ENCODE results near the gene SCFD2. TPM values are rescaled to one million over a fixed set of nuclear protein-coding genes. Genes with fewer than 3 reads are reported as not detected.

Gene SCFD2
- total RNA-seq, 1 donor from 2014 or later: 11.9 TPM

DNA sequence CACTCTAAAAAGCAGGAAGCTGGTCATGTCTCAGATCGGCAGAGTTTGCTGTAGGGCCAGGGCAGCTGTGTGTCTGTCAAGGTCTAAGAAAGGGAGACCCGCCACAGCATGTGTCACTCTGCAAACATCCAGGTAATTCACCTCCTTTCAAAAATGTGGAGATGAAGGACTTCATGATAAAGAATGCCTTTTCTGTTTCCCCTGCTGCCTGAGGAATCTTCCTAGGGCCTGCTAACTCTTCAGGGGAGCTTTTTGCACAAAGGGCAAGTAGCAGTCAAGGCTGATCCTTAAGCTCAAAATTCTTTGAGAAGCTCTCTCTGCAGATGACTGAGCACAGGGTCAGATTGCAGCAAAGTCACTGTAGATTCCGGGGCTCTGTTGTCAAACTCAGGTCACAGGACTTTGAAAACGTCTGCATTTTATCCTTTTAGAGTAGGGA is 482.7 kb downstream of the SCFD2 start:
- Histone ChIP-seq H3K4me3 (ENCODE audit: insufficient read depth, low read depth, low read length) (no peak overlapping the region), H4K20me1 (ENCODE audit: insufficient read depth, low read length) (no peaks in the 10 kb centered on the region), H3K4me2 (ENCODE audit: low read length) (no peak overlapping the region), H3K27me3 (ENCODE audit: insufficient read depth, low read length) (no peaks in the 10 kb centered on the region), H3K79me2 (ENCODE audit: insufficient read depth, low read length) (no peaks in the 10 kb centered on the region), H3K27ac (ENCODE audit: low read depth, low read length) (no peak overlapping the region), H3K36me3 (ENCODE audit: insufficient read depth, low read length) (no peaks in the 10 kb centered on the region), H3K9ac (ENCODE audit: low read length) (no peak overlapping the region), H2AFZ (ENCODE audit: low read depth, low read length) (no peak overlapping the region), H3K4me1 (ENCODE audit: insufficient read depth, low read length) (no peaks in the 10 kb centered on the region), H3K9me3 (ENCODE audit: insufficient read depth, low read depth, low read length) (no peaks in the 10 kb centered on the region)
- TF ChIP-seq CTCF (IDR thresholded peaks at IDR 0.05; ENCODE audit: insufficient read depth, low read depth, low read length) (no peak), EZH2 (IDR thresholded peaks at IDR 0.05; ENCODE audit: insufficient read depth, low read length) (no peak)
- Mint-ChIP-seq H3K36me3 (ENCODE audit: low read depth, unreplicated experiment) (peaks cover 10% of the 10 kb centered on the region), H3K27ac (ENCODE audit: unreplicated experiment) (no peak overlapping the region), H3K27me3 (ENCODE audit: low read depth, unreplicated experiment) (peaks cover 3% of the 10 kb centered on the region), H3K4me3 (ENCODE audit: unreplicated experiment) (no peak overlapping the region), H3K4me1 (ENCODE audit: low read depth, unreplicated experiment) (peaks cover 2% of the 10 kb centered on the region), H3K9me3 (ENCODE audit: unreplicated experiment) (peaks cover 9% of the 10 kb centered on the region)
- no peak for DNase-seq (ENCODE audit: low read depth)
- no peak for FAIRE-seq

DNA sequence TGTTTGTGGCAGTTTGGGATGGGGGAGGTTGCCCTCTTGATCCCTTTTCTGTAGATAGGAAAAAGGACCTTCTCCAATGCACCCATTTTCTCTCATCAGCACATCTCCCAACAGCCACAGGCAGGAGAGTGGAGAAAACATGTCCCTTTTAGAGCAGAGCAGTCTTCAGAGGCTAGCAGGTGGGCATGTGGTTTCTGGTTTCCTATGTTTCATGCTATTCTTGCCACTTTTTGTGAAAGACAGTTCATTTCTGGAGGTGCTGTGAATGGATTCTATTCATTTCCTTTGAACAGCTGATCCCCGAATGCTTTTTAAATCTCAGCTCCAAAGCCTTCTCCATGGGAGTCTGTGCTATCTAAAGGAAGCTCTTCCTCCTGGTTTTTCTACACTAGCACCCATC is 484.9 kb downstream of the SCFD2 start:
- no peak overlapping the region for H3K4me3 Mint-ChIP-seq (ENCODE audit: unreplicated experiment)
- DNase-seq (ENCODE audit: low read depth) (no peak), FAIRE-seq (no peak)
- peaks cover 10% of the 10 kb centered on the region for H3K36me3 Mint-ChIP-seq (ENCODE audit: low read depth, unreplicated experiment)
- Histone ChIP-seq H3K36me3 (ENCODE audit: insufficient read depth, low read length) (no peaks in the 10 kb centered on the region), H3K9me3 (ENCODE audit: insufficient read depth, low read depth, low read length) (no peaks in the 10 kb centered on the region), H3K27ac (ENCODE audit: low read depth, low read length) (no peak overlapping the region), H3K79me2 (ENCODE audit: insufficient read depth, low read length) (no peaks in the 10 kb centered on the region), H3K4me2 (ENCODE audit: low read length) (no peak overlapping the region), H4K20me1 (ENCODE audit: insufficient read depth, low read length) (no peaks in the 10 kb centered on the region), H2AFZ (ENCODE audit: low read depth, low read length) (no peak overlapping the region), H3K9ac (ENCODE audit: low read length) (no peak overlapping the region), H3K4me3 (ENCODE audit: insufficient read depth, low read depth, low read length) (no peak overlapping the region), H3K4me1 (ENCODE audit: insufficient read depth, low read length) (no peaks in the 10 kb centered on the region), H3K27me3 (ENCODE audit: insufficient read depth, low read length) (no peaks in the 10 kb centered on the region)
- H3K9me3 Mint-ChIP-seq (ENCODE audit: unreplicated experiment): peaks cover 9% of the 10 kb centered on the region
- H3K4me1 Mint-ChIP-seq (ENCODE audit: low read depth, unreplicated experiment): peaks cover 2% of the 10 kb centered on the region
- TF ChIP-seq CTCF (IDR thresholded peaks at IDR 0.05; ENCODE audit: insufficient read depth, low read depth, low read length) (no peak), EZH2 (IDR thresholded peaks at IDR 0.05; ENCODE audit: insufficient read depth, low read length) (no peak)
- H3K27me3 Mint-ChIP-seq (ENCODE audit: low read depth, unreplicated experiment): peaks cover 8% of the 10 kb centered on the region
- H3K27ac Mint-ChIP-seq (ENCODE audit: unreplicated experiment): no peak overlapping the region

- FAIRE-seq (no peak), DNase-seq (ENCODE audit: low read depth) (no peak)
- TF ChIP-seq EZH2 (IDR thresholded peaks at IDR 0.05; ENCODE audit: insufficient read depth, low read length) (no peak), CTCF (IDR thresholded peaks at IDR 0.05; ENCODE audit: insufficient read depth, low read depth, low read length) (no peak)
- H3K9ac ChIP-seq (ENCODE audit: low read length): no peak overlapping the region
- Mint-ChIP-seq H3K9me3 (ENCODE audit: unreplicated experiment) (peaks cover 8% of the 10 kb centered on the region), H3K36me3 (ENCODE audit: low read depth, unreplicated experiment) (peaks cover 7% of the 10 kb centered on the region), H3K27ac (ENCODE audit: unreplicated experiment) (no peak overlapping the region), H3K27me3 (ENCODE audit: low read depth, unreplicated experiment) (peaks cover 10% of the 10 kb centered on the region), H3K4me3 (ENCODE audit: unreplicated experiment) (no peak overlapping the region), H3K4me1 (ENCODE audit: low read depth, unreplicated experiment) (peaks cover 2% of the 10 kb centered on the region)
- H3K4me2 ChIP-seq (ENCODE audit: low read length): no peak overlapping the region
- no peaks in the 10 kb centered on the region for H3K79me2 ChIP-seq (ENCODE audit: insufficient read depth, low read length)
- no peaks in the 10 kb centered on the region for H3K4me1 ChIP-seq (ENCODE audit: insufficient read depth, low read length)
- H3K4me3 ChIP-seq (ENCODE audit: insufficient read depth, low read depth, low read length): no peak overlapping the region
- H3K27me3 ChIP-seq (ENCODE audit: insufficient read depth, low read length): no peaks in the 10 kb centered on the region
- H3K9me3 ChIP-seq (ENCODE audit: insufficient read depth, low read depth, low read length): no peaks in the 10 kb centered on the region
- no peaks in the 10 kb centered on the region for H3K36me3 ChIP-seq (ENCODE audit: insufficient read depth, low read length)
- no peak overlapping the region for H3K27ac ChIP-seq (ENCODE audit: low read depth, low read length)
- no peak overlapping the region for H2AFZ ChIP-seq (ENCODE audit: low read depth, low read length)
- no peaks in the 10 kb centered on the region for H4K20me1 ChIP-seq (ENCODE audit: insufficient read depth, low read length)
Measured at GRCh38 chr4:52879471-52879870, 486.4 kb downstream of the SCFD2 start.

All from astrocyte (in vitro differentiated cells and primary cell).